Measurements from ENCODE around the gene GFER. TPM values are rescaled to one million over a fixed set of nuclear protein-coding genes. Genes with fewer than 3 reads are reported as not detected.

The GFER gene
- total RNA-seq, 1 experiment from 2014 or later: 58.5 TPM

- TF ChIP-seq TEAD4 (CRISPR knock-in tag; IDR thresholded peaks at IDR 0.05) (no peak), NR3C1 (CRISPR knock-in tag; conservative IDR thresholded peaks at IDR 0.05; ENCODE audit: low read depth) (no peak), NFATC4 (CRISPR knock-in tag; IDR thresholded peaks at IDR 0.05) (peak; percentile 60; the same call in 1 of the 2 replicates), ZNF317 (CRISPR knock-in tag; IDR thresholded peaks at IDR 0.05; ENCODE audit: borderline replicate concordance, low read depth) (no peak), ZBTB21 (CRISPR knock-in tag; IDR thresholded peaks at IDR 0.05; ENCODE audit: borderline replicate concordance) (no peak; the same call in 1 of the 2 replicates), SP1 (CRISPR knock-in tag; conservative IDR thresholded peaks at IDR 0.05) (peak; percentile 85), FOXP1 (CRISPR knock-in tag; IDR thresholded peaks at IDR 0.05; ENCODE audit: borderline replicate concordance) (peak; percentile 69), ZNF532 (CRISPR knock-in tag; IDR thresholded peaks at IDR 0.05; ENCODE audit: borderline replicate concordance) (0 out of 2 replicates have a peak, but pooled peaks have one; percentile 62), ATF2 (CRISPR knock-in tag; IDR thresholded peaks at IDR 0.05; ENCODE audit: borderline replicate concordance, low read depth) (no peak), GRHL2 (CRISPR knock-in tag; IDR thresholded peaks at IDR 0.05; ENCODE audit: insufficient replicate concordance, severe bottlenecking) (no peak), HMGA2 (CRISPR knock-in tag; IDR thresholded peaks at IDR 0.05) (no peak)
- TF ChIP-seq, protein P1, sequence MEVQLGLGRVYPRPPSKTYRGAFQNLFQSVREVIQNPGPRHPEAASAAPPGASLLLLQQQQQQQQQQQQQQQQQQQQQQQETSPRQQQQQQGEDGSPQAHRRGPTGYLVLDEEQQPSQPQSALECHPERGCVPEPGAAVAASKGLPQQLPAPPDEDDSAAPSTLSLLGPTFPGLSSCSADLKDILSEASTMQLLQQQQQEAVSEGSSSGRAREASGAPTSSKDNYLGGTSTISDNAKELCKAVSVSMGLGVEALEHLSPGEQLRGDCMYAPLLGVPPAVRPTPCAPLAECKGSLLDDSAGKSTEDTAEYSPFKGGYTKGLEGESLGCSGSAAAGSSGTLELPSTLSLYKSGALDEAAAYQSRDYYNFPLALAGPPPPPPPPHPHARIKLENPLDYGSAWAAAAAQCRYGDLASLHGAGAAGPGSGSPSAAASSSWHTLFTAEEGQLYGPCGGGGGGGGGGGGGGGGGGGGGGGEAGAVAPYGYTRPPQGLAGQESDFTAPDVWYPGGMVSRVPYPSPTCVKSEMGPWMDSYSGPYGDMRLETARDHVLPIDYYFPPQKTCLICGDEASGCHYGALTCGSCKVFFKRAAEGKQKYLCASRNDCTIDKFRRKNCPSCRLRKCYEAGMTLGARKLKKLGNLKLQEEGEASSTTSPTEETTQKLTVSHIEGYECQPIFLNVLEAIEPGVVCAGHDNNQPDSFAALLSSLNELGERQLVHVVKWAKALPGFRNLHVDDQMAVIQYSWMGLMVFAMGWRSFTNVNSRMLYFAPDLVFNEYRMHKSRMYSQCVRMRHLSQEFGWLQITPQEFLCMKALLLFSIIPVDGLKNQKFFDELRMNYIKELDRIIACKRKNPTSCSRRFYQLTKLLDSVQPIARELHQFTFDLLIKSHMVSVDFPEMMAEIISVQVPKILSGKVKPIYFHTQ (CRISPR knock-in tag; IDR thresholded peaks at IDR 0.05): peak; percentile 65; the same call in 1 of the 2 replicates
Measured at GRCh38 chr16:1983544-1984346, at the start of gene GFER (continued).

- no peak overlapping the region for H3K4me3 Mint-ChIP-seq
Measured at GRCh38 chr16:1936945-1937479, 47.0 kb upstream of the GFER start.

More at GRCh38 chr16:1936945-1937479, 47.0 kb upstream of the GFER start:
- DNase-seq (ENCODE audit: low spot score): no peak
- ATAC-seq: no peak
- POLR2A ChIA-PET: no interaction called here
- no peaks in the 10 kb centered on the region for H3K9me3 Mint-ChIP-seq
- CTCF ChIA-PET: no interaction called here
- H3K27me3 Mint-ChIP-seq (ENCODE audit: low read depth): peaks cover under 1% of the 10 kb centered on the region; the same call in 1 of the 2 replicates
- H3K36me3 Mint-ChIP-seq: peaks cover 12% of the 10 kb centered on the region
- no peak for TF ChIP-seq PRRX2 (CRISPR knock-in tag; IDR thresholded peaks at IDR 0.05)
- TF ChIP-seq KAT7 (CRISPR knock-in tag; IDR thresholded peaks at IDR 0.05; ENCODE audit: borderline replicate concordance): no peak
- TF ChIP-seq, protein P2, sequence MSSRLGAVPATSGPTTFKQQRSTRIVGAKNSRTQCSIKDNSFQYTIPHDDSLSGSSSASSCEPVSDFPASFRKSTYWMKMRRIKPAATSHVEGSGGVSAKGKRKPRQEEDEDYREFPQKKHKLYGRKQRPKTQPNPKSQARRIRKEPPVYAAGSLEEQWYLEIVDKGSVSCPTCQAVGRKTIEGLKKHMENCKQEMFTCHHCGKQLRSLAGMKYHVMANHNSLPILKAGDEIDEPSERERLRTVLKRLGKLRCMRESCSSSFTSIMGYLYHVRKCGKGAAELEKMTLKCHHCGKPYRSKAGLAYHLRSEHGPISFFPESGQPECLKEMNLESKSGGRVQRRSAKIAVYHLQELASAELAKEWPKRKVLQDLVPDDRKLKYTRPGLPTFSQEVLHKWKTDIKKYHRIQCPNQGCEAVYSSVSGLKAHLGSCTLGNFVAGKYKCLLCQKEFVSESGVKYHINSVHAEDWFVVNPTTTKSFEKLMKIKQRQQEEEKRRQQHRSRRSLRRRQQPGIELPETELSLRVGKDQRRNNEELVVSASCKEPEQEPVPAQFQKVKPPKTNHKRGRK (CRISPR knock-in tag; IDR thresholded peaks at IDR 0.05; ENCODE audit: borderline replicate concordance): no peak
- no peak for TF ChIP-seq ZBTB43 (CRISPR knock-in tag; IDR thresholded peaks at IDR 0.05)
- TF ChIP-seq FOXK1 (CRISPR knock-in tag; IDR thresholded peaks at IDR 0.05): no peak
- no peak for TF ChIP-seq TCF7 (CRISPR knock-in tag; IDR thresholded peaks at IDR 0.05; ENCODE audit: low read depth)
- no peak for TF ChIP-seq ZNF423 (CRISPR knock-in tag; IDR thresholded peaks at IDR 0.05)
- H3K4me1 Mint-ChIP-seq: peaks cover 9% of the 10 kb centered on the region
- no peak overlapping the region for H3K27ac Mint-ChIP-seq
